HFFc6 (cell line): Measurements from ENCODE around the gene FTSJ3. TPM values are rescaled to one million over a fixed set of nuclear protein-coding genes. Genes with fewer than 3 reads are reported as not detected.

Source experiments
- DNase-seq: peaks from one replicate; pipeline ENCODE4 v3.0.0-alpha.2; 2018
- H3K27ac Mint-ChIP-seq: 2 replicates; pipeline ENCODE4 v1.8.0; 2020; ENCODE audit warnings: mild to moderate bottlenecking, mixed read lengths
- H3K27me3 Mint-ChIP-seq: 2 replicates; pipeline ENCODE4 v1.8.0; 2021; ENCODE audit warnings: mild to moderate bottlenecking, moderate library complexity, mixed read lengths; ENCODE audit not compliant: insufficient read depth
- H3K36me3 Mint-ChIP-seq: 2 replicates; pipeline ENCODE4 v1.8.0; 2021; ENCODE audit warnings: low read depth, mixed read lengths
- H3K4me1 Mint-ChIP-seq: 2 replicates; pipeline ENCODE4 v1.8.0; 2020; ENCODE audit warnings: low read depth, mixed read lengths
- H3K4me3 Mint-ChIP-seq: 2 replicates; pipeline ENCODE4 v1.8.0; 2020; ENCODE audit warnings: mild to moderate bottlenecking, moderate library complexity, mixed read lengths
- H3K9me3 Mint-ChIP-seq: 2 replicates; pipeline ENCODE4 v1.8.0; 2020; ENCODE audit warnings: mild to moderate bottlenecking, mixed read lengths
- CTCF ChIP-seq: fragments of 200-600 bp; sonication (generic); IDR thresholded peaks from 2 replicates; pipeline ENCODE4 v1.5.0; 2021; ENCODE audit warnings: antibody characterized with exemption, mild to moderate bottlenecking
- total RNA-seq, 6 experiments: library from RNA; stranded (reverse); fragmentation: NEBNext Ultra II Directional; extraction: Animal tissue kit (Norgen Biotek cat#: 25700); gene quantifications; 2 replicates in 1 of 6; 3 replicates in 5 of 6; pipeline ENCODE4 v1.2.3, GENCODE V29; 2021

The FTSJ3 gene
- total RNA-seq, 6 experiments from 2014 or later = 43.2 to 55.1 (median 47.5) TPM

DNA sequence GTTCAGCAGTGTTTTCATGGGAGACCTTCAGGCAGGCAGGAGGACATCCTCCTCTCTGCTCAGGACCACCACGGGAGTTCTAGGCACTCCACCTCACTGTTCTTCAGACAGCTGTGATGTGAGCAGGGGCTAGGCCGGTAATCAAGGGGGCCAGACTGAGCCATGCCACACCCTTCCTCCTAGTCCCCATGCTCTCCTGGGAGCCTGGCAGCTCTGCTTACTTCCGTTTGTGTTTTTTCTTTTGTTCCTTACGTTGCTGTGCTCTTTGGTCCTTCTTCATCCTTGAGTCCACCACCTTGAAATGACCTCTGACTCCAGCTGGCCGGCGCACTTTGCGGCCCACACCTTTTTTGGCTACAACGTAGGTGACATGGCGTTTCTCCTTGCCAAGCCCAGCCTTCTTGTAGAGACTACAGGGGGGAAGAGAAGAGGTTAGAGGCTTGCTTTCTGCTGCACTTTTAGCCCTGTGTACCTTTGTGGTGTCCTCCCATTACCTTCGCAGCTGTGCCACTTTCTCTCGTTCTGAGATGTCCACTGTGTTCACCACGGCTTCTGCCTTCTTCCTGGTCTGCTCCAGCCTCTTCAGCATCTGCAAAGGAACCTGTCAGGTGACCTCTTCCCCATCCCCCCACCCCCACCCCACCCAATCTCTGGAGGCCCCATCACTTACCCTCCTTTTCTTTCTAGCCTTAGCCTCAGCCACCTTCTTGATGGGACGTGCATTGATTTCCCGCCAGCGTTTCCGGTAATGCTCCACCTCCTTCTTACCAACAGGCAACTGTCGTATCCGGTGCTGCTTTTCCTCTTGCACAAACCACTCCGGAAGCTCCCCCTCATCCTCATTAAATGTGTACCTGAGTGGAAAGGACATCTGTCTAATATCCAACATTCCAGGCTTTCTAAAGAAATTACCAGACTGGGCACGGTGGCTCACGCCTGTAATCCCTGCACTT, 7.6 kb downstream of the FTSJ3 start:
- peaks cover 6% of the 10 kb centered on the region; the same call in 1 of the 2 replicates for H3K27me3 Mint-ChIP-seq
- peaks cover 72% of the 10 kb centered on the region for H3K36me3 Mint-ChIP-seq
- no peak for DNase-seq
- no peak overlapping the region for H3K27ac Mint-ChIP-seq
- TF ChIP-seq CTCF = no peak
- H3K4me1 Mint-ChIP-seq = peaks cover 30% of the 10 kb centered on the region
- H3K9me3 Mint-ChIP-seq = no peaks in the 10 kb centered on the region; the same call in 1 of the 2 replicates
- no peak overlapping the region for H3K4me3 Mint-ChIP-seq

DNA sequence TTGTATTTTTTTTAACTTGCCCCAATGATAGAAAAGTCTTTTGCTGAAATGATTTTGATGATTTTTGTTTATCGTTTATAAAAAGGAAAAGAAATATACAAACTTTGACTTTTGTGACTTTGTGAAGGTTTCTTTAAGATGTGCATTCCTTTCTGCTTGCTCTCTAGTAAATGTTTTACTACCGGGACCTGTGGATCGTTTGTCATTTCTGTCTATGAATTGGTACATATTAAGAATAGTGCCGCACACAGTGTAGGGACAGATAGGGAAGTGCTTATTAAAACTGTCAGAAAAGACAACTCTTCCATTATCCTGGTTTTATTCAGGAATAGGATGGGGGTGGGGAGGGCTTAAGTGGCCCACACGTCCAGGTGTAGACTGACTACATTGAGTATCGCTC, 8.3 kb downstream of the FTSJ3 start:
- Mint-ChIP-seq H3K27me3 (peaks cover 6% of the 10 kb centered on the region; the same call in 1 of the 2 replicates), H3K4me1 (peaks cover 26% of the 10 kb centered on the region), H3K4me3 (no peak overlapping the region), H3K36me3 (peaks cover 71% of the 10 kb centered on the region), H3K9me3 (no peaks in the 10 kb centered on the region; the same call in 1 of the 2 replicates), H3K27ac (no peak overlapping the region)
- TF ChIP-seq CTCF = no peak
- no peak for DNase-seq

GRCh38 chr17:63817736-63818385, 9.6 kb downstream of the FTSJ3 start:
- Mint-ChIP-seq H3K9me3 (no peaks in the 10 kb centered on the region), H3K36me3 (peaks cover 71% of the 10 kb centered on the region), H3K4me1 (peaks cover 17% of the 10 kb centered on the region), H3K27ac (peak overlapping the region; percentile 3; the same call in 1 of the 2 replicates), H3K27me3 (peaks cover 6% of the 10 kb centered on the region; the same call in 1 of the 2 replicates), H3K4me3 (no peak overlapping the region)
- no peak for TF ChIP-seq CTCF
- DNase-seq = no peak

DNA sequence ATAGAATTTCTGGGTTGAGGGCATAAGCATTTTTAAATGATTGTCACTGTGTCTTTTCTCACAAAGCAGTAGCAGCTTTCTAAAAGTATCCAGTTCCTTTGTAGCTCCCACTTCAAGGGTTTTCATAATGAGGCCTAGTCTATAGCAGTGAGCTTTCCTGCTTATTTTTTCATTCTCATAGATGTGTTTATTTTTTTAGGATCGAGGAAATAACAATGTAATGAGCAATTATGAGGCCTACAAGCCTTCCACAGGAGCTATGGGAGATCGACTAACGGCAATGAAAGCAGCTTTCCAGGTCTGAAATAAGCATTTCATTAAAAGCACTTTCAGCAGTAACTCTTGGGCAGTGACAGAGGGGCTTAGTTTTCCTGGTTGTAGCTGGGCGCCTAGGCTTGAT, 10.8 kb downstream of the FTSJ3 start:
- no peaks in the 10 kb centered on the region for H3K9me3 Mint-ChIP-seq
- peak overlapping the region; percentile 43; the same call in 1 of the 2 replicates for H3K27ac Mint-ChIP-seq
- H3K36me3 Mint-ChIP-seq = peaks cover 70% of the 10 kb centered on the region
- peaks cover 6% of the 10 kb centered on the region; the same call in 1 of the 2 replicates for H3K27me3 Mint-ChIP-seq
- TF ChIP-seq CTCF = no peak
- H3K4me1 Mint-ChIP-seq = peaks cover 17% of the 10 kb centered on the region
- no peak for DNase-seq
- H3K4me3 Mint-ChIP-seq = no peak overlapping the region

- no peak overlapping the region for H3K4me3 Mint-ChIP-seq
- H3K27ac Mint-ChIP-seq = no peak overlapping the region
- no peaks in the 10 kb centered on the region for H3K9me3 Mint-ChIP-seq
- TF ChIP-seq CTCF = no peak
- no peak for DNase-seq
- peaks cover 71% of the 10 kb centered on the region for H3K36me3 Mint-ChIP-seq
- H3K4me1 Mint-ChIP-seq = peaks cover 17% of the 10 kb centered on the region
- H3K27me3 Mint-ChIP-seq = peaks cover 4% of the 10 kb centered on the region; the same call in 1 of the 2 replicates
Measured at GRCh38 chr17:63816123-63816522, 11.3 kb downstream of the FTSJ3 start.
